Liver (tissue), 3 donors: ENCODE results near the gene PRDM12.

Experiments used
- CTCF ChIP-seq: fragments of 150-350 bp; IDR thresholded peaks from 2 replicates; pipeline ENCODE4 v1.5.1; 2017; ENCODE audit warnings: improper control_type of control experiment, low read depth, low read length; ENCODE audit not compliant: missing input control
- FOXA2 ChIP-seq: IDR thresholded peaks from 2 replicates; pipeline ENCODE4 v1.6.1; 2016; ENCODE audit warnings: antibody characterized with exemption
- RAD21 ChIP-seq, 2 donors: IDR thresholded peaks; 2 replicates each; pipeline ENCODE4 v1.6.1; 2016; ENCODE audit warnings: antibody characterized with exemption in 2 of 2, mild to moderate bottlenecking in 2 of 2
- REST ChIP-seq: IDR thresholded peaks from 2 replicates; pipeline ENCODE4 v1.6.1; 2016; ENCODE audit warnings: antibody characterized with exemption, mild to moderate bottlenecking
- SP1 ChIP-seq: IDR thresholded peaks from 2 replicates; pipeline ENCODE4 v1.6.1; 2018; ENCODE audit warnings: antibody characterized with exemption, mild to moderate bottlenecking
- TAF1 ChIP-seq: conservative IDR thresholded peaks from 2 replicates; pipeline ENCODE4 v1.6.1; 2016; ENCODE audit warnings: antibody characterized with exemption, mild to moderate bottlenecking
- TF ChIP-seq, protein P1 (sequence below): IDR thresholded peaks from 2 replicates; pipeline ENCODE4 v1.6.1; 2016; ENCODE audit warnings: antibody characterized with exemption
- donor health status: healthy.
- donor health status: healthy.

GRCh38 chr9:130627051-130627450 lies 37.3 kb upstream of the PRDM12 start:
- TF ChIP-seq RAD21 (IDR thresholded peaks at IDR 0.05) (no peak), CTCF (no peak), TAF1 (no peak), FOXA2 (no peak), SP1 (no peak), REST (no peak)
- TF ChIP-seq, protein P1, sequence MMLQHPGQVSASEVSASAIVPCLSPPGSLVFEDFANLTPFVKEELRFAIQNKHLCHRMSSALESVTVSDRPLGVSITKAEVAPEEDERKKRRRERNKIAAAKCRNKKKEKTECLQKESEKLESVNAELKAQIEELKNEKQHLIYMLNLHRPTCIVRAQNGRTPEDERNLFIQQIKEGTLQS, result no peak
